PFSK-1 (cell line): ENCODE data around the gene CHGA.

Experiments
- FOXP2 ChIP-seq: optimal IDR thresholded peaks from 2 replicates; pipeline ENCODE3; 2011; ENCODE audit warnings: borderline replicate concordance, control low read depth, inconsistent platforms; ENCODE audit not compliant: insufficient read depth; ENCODE audit errors: extremely low read length, extremely low read depth
- POLR2AphosphoS5 ChIP-seq: IDR thresholded peaks from 2 replicates; pipeline ENCODE4 v1.6.1; 2012; ENCODE audit warnings: low read depth, mild to moderate bottlenecking, control low read depth, low read length, moderate library complexity
- SIN3A ChIP-seq: IDR thresholded peaks from 2 replicates; pipeline ENCODE4 v1.6.1; 2012; ENCODE audit warnings: mild to moderate bottlenecking, low read length, moderate library complexity, borderline replicate concordance; ENCODE audit not compliant: insufficient read depth
- TAF1 ChIP-seq: IDR thresholded peaks from 2 replicates; pipeline ENCODE4 v1.6.1; 2012; ENCODE audit warnings: low read length, control low read depth, borderline replicate concordance; ENCODE audit not compliant: insufficient read depth
- TF ChIP-seq, protein P1 (sequence below), 2 experiments: IDR thresholded peaks; 2 replicates each; pipeline versions ENCODE4 v1.6.1 to v1.8.0; 2011 to 2012; ENCODE audit warnings: low read depth in 2 of 2, low read length in 2 of 2, control low read depth in 1 of 2, inconsistent platforms in 1 of 2, mild to moderate bottlenecking in 1 of 2, moderate library complexity in 1 of 2; ENCODE audit not compliant: insufficient read depth in 1 of 2

The CHGA gene

GRCh38 chr14:92914087-92914656, 8.8 kb upstream of the CHGA start:
- TF ChIP-seq, protein P1, sequence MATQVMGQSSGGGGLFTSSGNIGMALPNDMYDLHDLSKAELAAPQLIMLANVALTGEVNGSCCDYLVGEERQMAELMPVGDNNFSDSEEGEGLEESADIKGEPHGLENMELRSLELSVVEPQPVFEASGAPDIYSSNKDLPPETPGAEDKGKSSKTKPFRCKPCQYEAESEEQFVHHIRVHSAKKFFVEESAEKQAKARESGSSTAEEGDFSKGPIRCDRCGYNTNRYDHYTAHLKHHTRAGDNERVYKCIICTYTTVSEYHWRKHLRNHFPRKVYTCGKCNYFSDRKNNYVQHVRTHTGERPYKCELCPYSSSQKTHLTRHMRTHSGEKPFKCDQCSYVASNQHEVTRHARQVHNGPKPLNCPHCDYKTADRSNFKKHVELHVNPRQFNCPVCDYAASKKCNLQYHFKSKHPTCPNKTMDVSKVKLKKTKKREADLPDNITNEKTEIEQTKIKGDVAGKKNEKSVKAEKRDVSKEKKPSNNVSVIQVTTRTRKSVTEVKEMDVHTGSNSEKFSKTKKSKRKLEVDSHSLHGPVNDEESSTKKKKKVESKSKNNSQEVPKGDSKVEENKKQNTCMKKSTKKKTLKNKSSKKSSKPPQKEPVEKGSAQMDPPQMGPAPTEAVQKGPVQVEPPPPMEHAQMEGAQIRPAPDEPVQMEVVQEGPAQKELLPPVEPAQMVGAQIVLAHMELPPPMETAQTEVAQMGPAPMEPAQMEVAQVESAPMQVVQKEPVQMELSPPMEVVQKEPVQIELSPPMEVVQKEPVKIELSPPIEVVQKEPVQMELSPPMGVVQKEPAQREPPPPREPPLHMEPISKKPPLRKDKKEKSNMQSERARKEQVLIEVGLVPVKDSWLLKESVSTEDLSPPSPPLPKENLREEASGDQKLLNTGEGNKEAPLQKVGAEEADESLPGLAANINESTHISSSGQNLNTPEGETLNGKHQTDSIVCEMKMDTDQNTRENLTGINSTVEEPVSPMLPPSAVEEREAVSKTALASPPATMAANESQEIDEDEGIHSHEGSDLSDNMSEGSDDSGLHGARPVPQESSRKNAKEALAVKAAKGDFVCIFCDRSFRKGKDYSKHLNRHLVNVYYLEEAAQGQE (IDR thresholded peaks at IDR 0.05; ENCODE audit: insufficient read depth in 1 of 2, low read depth in 2 of 2, low read length in 2 of 2): peak; percentile 97 to 100
- TF ChIP-seq SIN3A: no peak

GRCh38 chr14:92916201-92916600, 6.7 kb upstream of the CHGA start:
- TF ChIP-seq, protein P1 (IDR thresholded peaks at IDR 0.05; ENCODE audit: insufficient read depth in 1 of 2, low read depth in 2 of 2, low read length in 2 of 2): no peak
- TF ChIP-seq POLR2AphosphoS5 (no peak), FOXP2 (no peak), SIN3A (no peak), TAF1 (no peak)

- TF ChIP-seq TAF1 (no peak), FOXP2 (no peak), SIN3A (no peak), POLR2AphosphoS5 (no peak)
- TF ChIP-seq, protein P1 (IDR thresholded peaks at IDR 0.05; ENCODE audit: insufficient read depth in 1 of 2, low read depth in 2 of 2, low read length in 2 of 2): no peak
Observed at GRCh38 chr14:92917041-92917940, 5.7 kb upstream of the CHGA start.

- TF ChIP-seq POLR2AphosphoS5 (no peak), TAF1 (no peak), SIN3A (no peak), FOXP2 (no peak)
- TF ChIP-seq, protein P1 (IDR thresholded peaks at IDR 0.05; ENCODE audit: insufficient read depth in 1 of 2, low read depth in 2 of 2, low read length in 2 of 2): no peak
Observed at GRCh38 chr14:92917956-92918355, 5.0 kb upstream of the CHGA start.

DNA sequence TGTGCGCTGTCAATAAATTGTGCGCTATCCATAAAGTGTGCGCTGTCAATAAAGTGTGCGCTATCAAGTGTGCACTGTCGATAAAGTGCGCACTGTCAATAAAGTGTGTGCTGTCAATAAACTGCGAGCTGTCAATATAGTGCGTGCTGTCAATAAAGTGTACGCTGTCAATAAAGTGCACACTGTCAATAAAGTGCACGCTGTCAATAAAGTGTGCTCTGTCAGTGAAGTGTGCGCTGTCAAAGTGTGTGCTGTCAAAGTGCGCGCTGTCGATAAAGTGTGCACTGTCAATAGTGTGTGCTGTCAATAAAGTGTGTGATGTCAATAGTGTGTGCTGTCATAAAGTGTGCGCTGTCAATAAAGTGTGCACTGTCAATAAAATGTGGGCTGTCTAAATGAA, 2.9 kb upstream of the CHGA start:
- TF ChIP-seq POLR2AphosphoS5: no peak
- no peak for TF ChIP-seq TAF1
- TF ChIP-seq, protein P1 (IDR thresholded peaks at IDR 0.05; ENCODE audit: insufficient read depth in 1 of 2, low read depth in 2 of 2, low read length in 2 of 2): no peak
- TF ChIP-seq FOXP2: no peak
- TF ChIP-seq SIN3A: no peak
